Neural cell (in vitro differentiated cells): Measurements from ENCODE around the gene GRIPAP1. TPM values are rescaled to one million over a fixed set of nuclear protein-coding genes. Genes with fewer than 3 reads are reported as not detected.

Source experiments
- H2AFZ ChIP-seq: fragments of 200-600, 300-800 bp; sonication (generic), shearing (Covaris generic); 2 replicates; pipeline ENCODE4 v1.6.0; 2014; ENCODE audit warnings: low read depth, mild to moderate bottlenecking, antibody characterized with exemption, low read length, moderate library complexity
- H3F3A ChIP-seq: fragments of 200-600 bp; shearing (Covaris generic); 2 replicates; pipeline ENCODE4 v1.6.1; 2016; ENCODE audit warnings: mild to moderate bottlenecking, moderate library complexity, mixed read lengths, antibody characterized with exemption, low read length; ENCODE audit not compliant: insufficient read depth, poor library complexity, severe bottlenecking
- H3K27ac ChIP-seq: fragments of 200-600, 300-800 bp; sonication (generic), shearing (Covaris generic); 2 replicates; pipeline ENCODE4 v1.5.1; 2014; ENCODE audit warnings: mild to moderate bottlenecking, low read length, moderate library complexity
- H3K27me3 ChIP-seq: fragments of 300-800, 200-600 bp; sonication (generic), shearing (Covaris generic); 2 replicates; pipeline ENCODE4 v1.6.0; 2014; ENCODE audit warnings: mild to moderate bottlenecking, low read depth, low read length, moderate library complexity; ENCODE audit not compliant: insufficient read depth
- H3K36me3 ChIP-seq: fragments of 300-800, 200-600 bp; sonication (generic), shearing (Covaris generic); 2 replicates; pipeline ENCODE4 v1.5.1; 2014; ENCODE audit warnings: mild to moderate bottlenecking, antibody characterized with exemption, low read length, moderate library complexity; ENCODE audit not compliant: insufficient read depth
- H3K4me2 ChIP-seq: fragments of 300-800, 200-600 bp; sonication (generic), shearing (Covaris generic); 2 replicates; pipeline ENCODE4 v1.6.0; 2014; ENCODE audit warnings: mild to moderate bottlenecking, low read length
- H3K4me3 ChIP-seq: fragments of 300-800, 200-600 bp; sonication (generic), shearing (Covaris generic); 2 replicates; pipeline ENCODE4 v1.5.1; 2014; ENCODE audit warnings: mild to moderate bottlenecking, low read length, moderate library complexity
- H3K79me2 ChIP-seq: fragments of 200-600 bp; shearing (Covaris generic); replicated peaks from 2 replicates; pipeline ENCODE4 v1.6.0; 2014; ENCODE audit warnings: mild to moderate bottlenecking, low read length, moderate library complexity; ENCODE audit not compliant: insufficient read depth
- H3K9ac ChIP-seq: fragments of 300-800, 200-600 bp; sonication (generic), shearing (Covaris generic); 2 replicates; pipeline ENCODE4 v1.6.1; 2016; ENCODE audit warnings: mild to moderate bottlenecking, low read length, mixed read lengths
- H3K9me2 ChIP-seq: fragments of 200-600 bp; shearing (Covaris generic); 2 replicates; pipeline ENCODE4 v1.6.1; 2016; ENCODE audit warnings: mild to moderate bottlenecking, low read length, mixed read lengths; ENCODE audit not compliant: insufficient read depth
- H3K9me3 ChIP-seq: fragments of 200-600, 300-800 bp; sonication (generic), shearing (Covaris generic); 2 replicates; pipeline ENCODE4 v1.6.1; 2016; ENCODE audit warnings: mild to moderate bottlenecking, mixed run types, low read length, moderate library complexity, mixed read lengths
- H4K20me1 ChIP-seq: fragments of 200-600 bp; shearing (Covaris generic); 2 replicates; pipeline ENCODE4 v1.6.1; 2016; ENCODE audit warnings: mild to moderate bottlenecking, mixed run types; ENCODE audit not compliant: insufficient read depth
- CTCF ChIP-seq: fragments of 450-650 bp; IDR thresholded peaks from 2 replicates; pipeline ENCODE4 v1.5.1; 2014; ENCODE audit warnings: antibody characterized with exemption, mild to moderate bottlenecking, moderate library complexity; ENCODE audit not compliant: poor library complexity, severe bottlenecking
- EP300 ChIP-seq: fragments of 450-650 bp; conservative IDR thresholded peaks from 2 replicates; pipeline ENCODE4 v1.6.1; 2014; ENCODE audit warnings: antibody characterized with exemption, mild to moderate bottlenecking, moderate library complexity; ENCODE audit not compliant: poor library complexity, severe bottlenecking
- EZH2 ChIP-seq: fragments of 200-600, 300-800 bp; shearing (Covaris generic), sonication (generic); IDR thresholded peaks from 2 replicates; pipeline ENCODE4 v1.6.1; 2014; ENCODE audit warnings: antibody characterized with exemption, low read length, borderline replicate concordance, mild to moderate bottlenecking; ENCODE audit not compliant: insufficient read depth, poor library complexity, severe bottlenecking
- MXI1 ChIP-seq: fragments of 450-650 bp; conservative IDR thresholded peaks from 2 replicates; pipeline ENCODE4 v1.6.1; 2014; ENCODE audit warnings: antibody characterized with exemption, mild to moderate bottlenecking; ENCODE audit not compliant: poor library complexity, severe bottlenecking
- POLR2AphosphoS5 ChIP-seq: IDR thresholded peaks from 2 replicates; pipeline ENCODE4 v1.6.1; 2012
- RAD21 ChIP-seq: fragments of 450-650 bp; conservative IDR thresholded peaks from 2 replicates; pipeline ENCODE4 v1.6.1; 2014; ENCODE audit warnings: antibody characterized with exemption, mild to moderate bottlenecking, moderate library complexity
- REST ChIP-seq: IDR thresholded peaks from 2 replicates; pipeline ENCODE4 v1.6.1; 2012; ENCODE audit warnings: borderline replicate concordance
- SMC3 ChIP-seq: fragments of 450-650 bp; conservative IDR thresholded peaks from 2 replicates; pipeline ENCODE4 v1.6.1; 2014; ENCODE audit warnings: antibody characterized with exemption, mild to moderate bottlenecking, moderate library complexity; ENCODE audit not compliant: poor library complexity
- TAF1 ChIP-seq: IDR thresholded peaks from 2 replicates; pipeline ENCODE4 v1.6.1; 2012; ENCODE audit warnings: low read depth
- polyA plus RNA-seq: library from polyadenylated mRNA; depleted of rRNA; stranded (reverse); fragments of >200 nt; gene quantifications from 2 replicates; pipeline ENCODE4 v1.2.3, GENCODE V29; 2014

Gene GRIPAP1
- polyA plus RNA-seq, 1 donor from 2014 or later, result 134 TPM

GRCh38 chrX:48983896-48984295 is 18.2 kb downstream of the GRIPAP1 start:
- Histone ChIP-seq H3K9me2 (no peaks in the 10 kb centered on the region), H3K36me3 (no peaks in the 10 kb centered on the region), H3K79me2 (no peaks in the 10 kb centered on the region), H3F3A (no peaks in the 10 kb centered on the region), H3K4me2 (no peak overlapping the region), H3K9me3 (no peaks in the 10 kb centered on the region), H4K20me1 (no peaks in the 10 kb centered on the region), H3K27ac (no peak overlapping the region), H2AFZ (no peak overlapping the region), H3K4me3 (no peak overlapping the region), H3K9ac (no peak overlapping the region), H3K27me3 (no peaks in the 10 kb centered on the region)
- TF ChIP-seq EZH2 (no peak), CTCF (no peak), RAD21 (no peak), REST (no peak), MXI1 (no peak), EP300 (no peak), TAF1 (no peak), POLR2AphosphoS5 (no peak), SMC3 (no peak)

- no peaks in the 10 kb centered on the region for H3K9me3 ChIP-seq
- TF ChIP-seq EP300 (no peak), EZH2 (no peak), RAD21 (no peak), REST (no peak), SMC3 (no peak), POLR2AphosphoS5 (no peak), CTCF (no peak), TAF1 (no peak), MXI1 (no peak)
- no peaks in the 10 kb centered on the region for H3F3A ChIP-seq
- H3K4me3 ChIP-seq, result no peak overlapping the region
- H4K20me1 ChIP-seq, result no peaks in the 10 kb centered on the region
- no peak overlapping the region for H3K27ac ChIP-seq
- no peaks in the 10 kb centered on the region for H3K79me2 ChIP-seq
- no peaks in the 10 kb centered on the region for H3K9me2 ChIP-seq
- H3K27me3 ChIP-seq, result no peaks in the 10 kb centered on the region
- no peak overlapping the region for H2AFZ ChIP-seq
- H3K4me2 ChIP-seq, result no peak overlapping the region
- H3K9ac ChIP-seq, result no peak overlapping the region
- H3K36me3 ChIP-seq, result no peaks in the 10 kb centered on the region
These were observed 19.0 kb downstream of the GRIPAP1 start for GRCh38 chrX:48983081-48983480.
